GM19372 (cell line): ENCODE results near the gene NCOA4.
A peak's percentile ranks its signal among the peaks of the same experiment; 100 is the strongest.
"Not testable (repeated sequence)": the region's sequence is repeated elsewhere in the genome, so short reads cannot be mapped to it uniquely, and the experiment has no call there.

ENCODE experiments used
- ATAC-seq: cut with Tn5 transposase; IDR thresholded peaks from one replicate; pipeline ENCODE4 v1.9.1; 2021; ENCODE audit warnings: mild to moderate bottlenecking, low read depth, moderate library complexity; ENCODE audit not compliant: unreplicated experiment

The NCOA4 gene

GRCh38 chr10:46022978-46023702 lies 7.3 kb downstream of the NCOA4 start:
- ATAC-seq = peak; percentile 85

DNA sequence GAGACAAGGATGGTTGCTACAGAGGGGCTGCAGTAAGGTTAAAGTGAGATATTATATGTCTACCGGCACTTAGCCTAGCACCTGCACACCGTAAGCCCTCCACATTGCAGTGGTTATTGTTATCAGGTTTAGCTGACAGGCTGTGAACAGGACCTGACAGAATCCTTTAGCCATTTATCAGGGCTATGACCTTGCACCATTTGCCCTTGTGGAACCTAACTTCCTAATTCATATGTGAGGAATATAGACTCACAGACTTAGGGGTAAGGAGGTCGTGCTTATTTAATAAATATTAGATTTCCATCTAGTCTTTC lies 10.1 kb downstream of the NCOA4 start:
- no peak for ATAC-seq

GRCh38 chr10:46019569-46020343 lies 10.7 kb downstream of the NCOA4 start:
- no peak for ATAC-seq

GRCh38 chr10:46019177-46019528 lies 11.3 kb downstream of the NCOA4 start:
- ATAC-seq = no peak

DNA sequence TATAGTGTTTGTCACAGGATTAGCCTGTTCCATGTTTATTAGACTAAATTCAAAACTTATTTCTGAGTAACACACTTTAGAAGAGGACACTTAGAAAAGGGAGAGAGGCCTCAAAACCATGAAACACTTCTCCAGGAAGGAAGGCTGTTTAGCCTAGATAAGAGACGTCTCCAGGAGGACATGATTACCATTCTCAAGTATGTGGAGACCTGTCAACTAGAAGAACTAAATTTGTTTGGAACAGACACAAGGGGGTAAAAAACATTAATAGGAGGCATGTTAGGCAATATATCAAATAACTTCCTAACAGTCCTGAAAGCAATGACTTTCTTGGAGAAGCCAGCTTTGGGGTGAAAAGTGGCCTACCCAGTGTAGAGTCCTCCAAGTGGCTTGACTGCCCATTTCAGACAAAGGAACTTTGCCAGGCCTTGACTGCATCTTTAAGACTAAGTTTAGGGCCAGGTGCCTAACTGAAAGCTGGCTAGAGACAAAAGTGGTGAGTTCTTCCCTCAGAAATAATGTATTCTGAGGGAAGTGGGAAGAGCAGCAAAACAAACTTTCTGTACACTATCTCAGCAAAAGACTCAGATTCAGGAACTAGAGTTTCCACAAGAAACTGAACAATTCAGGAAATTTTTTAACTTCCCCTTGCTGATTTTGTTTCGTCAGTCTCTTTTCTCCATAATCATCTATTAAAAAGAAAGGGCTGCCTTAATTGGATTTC lies 11.8 kb downstream of the NCOA4 start:
- ATAC-seq = no peak

- ATAC-seq = no peak
Observed at GRCh38 chr10:46017733-46018132, 12.7 kb downstream of the NCOA4 start.

DNA sequence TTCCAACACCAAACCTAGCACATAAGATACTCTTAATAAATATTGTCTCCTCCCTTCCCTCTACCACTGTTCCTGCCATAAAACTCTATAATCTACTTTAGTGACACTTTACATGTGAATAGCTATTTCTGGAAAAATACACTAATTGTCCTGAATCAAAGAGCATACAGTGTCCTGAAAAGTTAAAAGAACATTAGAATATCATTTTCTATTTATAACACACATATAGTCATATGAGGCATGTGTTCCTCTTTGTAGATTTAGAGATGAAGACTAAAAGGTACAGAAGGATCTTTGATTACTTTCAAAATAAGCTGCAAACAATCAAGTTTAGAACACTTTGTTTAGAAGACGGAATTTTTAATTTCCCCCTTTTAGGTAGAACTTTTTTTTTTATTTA lies 13.6 kb downstream of the NCOA4 start:
- no peak for ATAC-seq

DNA sequence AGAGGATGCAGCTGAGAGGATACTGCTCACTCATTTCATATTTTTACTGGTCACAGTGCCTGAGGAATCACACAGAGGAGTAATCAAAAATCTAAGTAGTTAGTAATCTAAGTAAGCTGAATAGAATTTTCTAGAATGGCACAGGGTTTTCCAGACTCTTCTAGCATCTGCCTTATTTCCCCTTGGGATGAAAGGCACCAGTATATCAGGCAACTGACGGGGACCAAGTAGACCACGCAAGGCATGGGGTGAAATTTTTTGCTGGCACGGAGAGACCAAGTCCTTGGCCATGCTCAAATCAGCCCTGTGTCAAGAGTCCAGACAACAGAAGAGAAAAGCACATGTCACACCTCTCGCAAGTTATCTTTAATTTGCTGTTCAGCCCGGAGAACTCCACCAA lies 14.2 kb downstream of the NCOA4 start:
- ATAC-seq = no peak

DNA sequence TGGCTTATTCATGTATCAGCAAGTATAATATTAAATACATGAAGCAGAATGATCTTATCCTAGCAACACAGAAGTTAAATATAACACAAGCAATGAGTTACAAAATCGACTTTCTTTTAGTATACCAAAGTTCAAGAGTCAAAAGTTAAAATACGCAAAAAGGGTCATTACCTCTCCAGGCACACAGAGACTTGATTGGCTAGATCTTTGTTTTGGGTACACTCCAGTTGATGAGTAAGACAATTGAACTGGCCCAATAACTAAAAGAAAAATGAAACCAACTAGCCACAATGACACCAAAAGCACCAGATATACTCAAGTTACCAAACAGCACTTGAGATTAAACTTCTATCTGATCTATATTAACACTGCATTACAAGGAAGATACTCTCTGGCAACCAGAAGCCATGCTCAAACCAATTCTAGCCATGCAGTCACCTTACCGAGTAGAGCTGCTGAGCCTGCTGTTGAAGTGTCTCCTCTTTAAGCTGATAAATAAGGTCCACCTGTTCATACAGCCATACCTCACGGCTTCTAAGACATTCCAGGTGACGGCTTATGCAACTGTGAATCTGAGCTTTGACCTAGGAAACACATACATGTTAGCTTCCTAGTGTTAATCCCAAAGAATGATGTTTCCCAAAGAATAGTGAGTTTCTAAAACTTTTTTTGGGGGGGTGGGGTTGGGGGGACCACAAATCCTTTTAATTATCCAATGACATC lies 15.6 kb downstream of the NCOA4 start:
- ATAC-seq = no peak

DNA sequence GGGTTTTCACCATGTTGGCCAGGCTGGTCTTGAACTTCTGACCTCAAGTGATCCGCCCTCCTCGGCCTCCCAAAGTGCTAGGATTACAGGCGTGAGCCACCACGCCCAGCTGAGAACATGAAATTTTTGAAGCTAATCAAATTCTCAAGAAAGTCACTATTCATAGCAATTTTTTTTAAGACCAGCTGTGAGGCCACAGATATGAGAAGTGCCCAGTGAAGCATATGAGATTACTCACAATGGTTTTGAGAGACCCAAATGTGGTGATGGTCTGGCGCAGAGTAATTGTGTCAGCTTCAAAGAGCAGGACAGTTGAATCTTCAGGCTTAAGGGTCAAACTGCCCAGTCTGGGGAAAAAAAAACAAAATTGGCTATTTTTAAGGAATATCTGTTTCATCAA lies 16.2 kb downstream of the NCOA4 start:
- no peak for ATAC-seq

GRCh38 chr10:46012746-46013145 lies 17.7 kb downstream of the NCOA4 start:
- ATAC-seq = no peak

- ATAC-seq = no peak
Observed at GRCh38 chr10:46006219-46006618, 24.2 kb downstream of the NCOA4 start.

- no peak for ATAC-seq
Observed at GRCh38 chr10:46005383-46005782, 25.0 kb downstream of the NCOA4 start.

DNA sequence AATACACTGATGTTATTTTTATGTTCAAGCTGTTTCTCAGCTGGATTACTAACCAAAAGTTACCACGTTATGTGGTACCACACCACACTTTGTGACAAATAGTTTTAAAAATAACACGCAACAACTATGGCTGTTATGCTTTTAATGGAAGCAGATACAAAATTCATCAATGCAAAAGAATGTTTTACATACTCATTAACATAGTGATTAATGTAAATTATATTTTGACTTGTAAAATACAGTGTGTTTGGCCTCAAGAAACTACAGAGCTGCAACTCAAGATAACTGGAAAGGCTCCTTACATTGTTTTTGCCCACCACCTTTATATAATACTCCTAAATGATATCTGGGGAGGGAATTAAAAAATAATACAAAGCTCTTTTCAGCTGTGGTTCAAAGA lies 25.5 kb downstream of the NCOA4 start:
- ATAC-seq = no peak

GRCh38 chr10:46002916-46003693 lies 27.3 kb downstream of the NCOA4 start:
- no peak for ATAC-seq

GRCh38 chr10:46002189-46002687 lies 28.2 kb downstream of the NCOA4 start:
- ATAC-seq = not testable (repeated sequence)

DNA sequence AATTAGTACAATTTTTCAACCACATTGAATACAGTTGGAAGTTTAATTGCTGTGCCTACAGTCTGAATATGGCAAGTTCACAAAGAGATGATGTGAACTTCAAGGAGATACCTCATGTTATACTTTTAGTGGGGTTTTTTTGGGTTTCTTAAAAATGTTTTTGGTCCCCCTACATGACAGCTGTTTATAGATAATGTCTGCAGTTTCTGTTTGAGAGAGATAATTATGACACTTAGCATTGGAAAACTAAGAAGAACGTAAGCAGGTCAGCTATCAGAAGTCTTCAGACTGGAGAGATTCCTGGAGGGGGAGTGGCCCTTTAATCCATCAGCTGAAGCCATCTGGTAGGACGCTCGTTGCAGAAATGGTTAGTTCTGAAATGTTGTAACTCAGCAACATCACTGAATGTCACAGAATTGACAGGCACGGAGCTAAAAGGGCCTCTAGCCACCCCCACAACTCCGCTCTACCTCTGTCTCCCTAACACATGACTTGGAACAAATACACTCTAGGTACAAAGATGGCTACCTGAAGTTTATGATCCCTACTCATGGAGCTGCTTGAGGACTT lies 29.2 kb downstream of the NCOA4 start:
- no peak for ATAC-seq

GRCh38 chr10:46000538-46000937 lies 29.9 kb downstream of the NCOA4 start:
- ATAC-seq = no peak

GRCh38 chr10:45999955-46000354 lies 30.5 kb downstream of the NCOA4 start:
- ATAC-seq = not testable (repeated sequence)
